HCT116 (cell line): ENCODE measurements around the gene NEUROD6. TPM values are rescaled to one million over a fixed set of nuclear protein-coding genes. Genes with fewer than 3 reads are reported as not detected.

ENCODE experiments used
- ATAC-seq: fragments of 200-7000 bp; cut with Tn5 transposase; 2 replicates; pipeline ENCODE4 v1.9.1; 2020; ENCODE audit warnings: mild to moderate bottlenecking, moderate library complexity
- BruUV-seq: library from RNA; stranded (reverse); fragments of 400-500 nt; replicated peaks from 2 replicates; lab custom pipeline; 2021; lab: Mats Ljungman, UMichigan
- CTCF ChIA-PET: fragments of 300-600 bp; sonication (Branson Sonifier 250); formaldehyde crosslinking; loops from one replicate; lab custom pipeline; 2021; ENCODE audit warnings: antibody characterized with exemption; lab: Charles Lee
- POLR2A ChIA-PET: fragments of 300-600, 350-600 bp; sonication (Branson Sonifier 250); formaldehyde crosslinking; loops from one replicate; lab custom pipeline; 2021; ENCODE audit warnings: antibody characterized with exemption; lab: Charles Lee
- RAD21 ChIA-PET, 2 experiments: fragments of 300-600 bp; sonication (Branson Sonifier 250); formaldehyde crosslinking; loops; one replicate each; lab custom pipeline; 2023; ENCODE audit warnings: low total read pairs in 2 of 2; ENCODE audit not compliant: uncharacterized antibody in 2 of 2, unreplicated experiment in 2 of 2, low non-redundant PET in 1 of 2; lab: Charles Lee
- DNase-seq: peaks from one replicate; pipeline ENCODE4 v3.0.0-alpha.2; 2010; ENCODE audit warnings: low read depth, low spot score
- H2AFZ ChIP-seq: fragments of 200-600 bp; shearing (Covaris generic), sonication (generic); 2 replicates; pipeline ENCODE4 v1.6.1; 2017; ENCODE audit warnings: low read depth, mixed run types, mixed read lengths, antibody characterized with exemption, low read length; ENCODE audit not compliant: poor library complexity, severe bottlenecking
- H3K27ac ChIP-seq: 2 replicates; pipeline ENCODE4 v1.5.1; 2012; ENCODE audit warnings: low read depth, low read length
- H3K27me3 ChIP-seq: fragments of 200-600 bp; sonication (generic); 2 replicates; pipeline ENCODE4 v1.6.1; 2016; ENCODE audit warnings: mixed run types, low read length, mixed read lengths; ENCODE audit not compliant: insufficient read depth
- H3K36me3 ChIP-seq, 2 experiments: fragments of 200-500 bp in 1 of 2; fragments of 200-600 bp in 1 of 2; sonication (Bioruptor generic) in 1 of 2; sonication (generic) in 1 of 2; 2 replicates each; pipeline versions ENCODE4 v1.5.1 to v1.6.1; 2014 to 2016; ENCODE audit warnings: low read length in 2 of 2, inconsistent platforms in 1 of 2, mixed read lengths in 1 of 2, mixed run types in 1 of 2; ENCODE audit not compliant: insufficient read depth in 2 of 2, control insufficient read depth in 1 of 2
- H3K4me1 ChIP-seq, 2 experiments: fragments of 200-600 bp in 1 of 2; sonication (generic) in 1 of 2; 2 replicates each; pipeline versions ENCODE4 v1.5.1 to v1.6.1; 2012 to 2017; ENCODE audit warnings: low read length in 2 of 2, inconsistent platforms in 1 of 2, mild to moderate bottlenecking in 1 of 2, mixed read lengths in 1 of 2, mixed run types in 1 of 2, moderate library complexity in 1 of 2; ENCODE audit not compliant: insufficient read depth in 2 of 2, control insufficient read depth in 1 of 2
- H3K4me2 ChIP-seq: fragments of 200-600 bp; sonication (generic); 2 replicates; pipeline ENCODE4 v1.6.1; 2017; ENCODE audit warnings: mixed run types, low read length, mixed read lengths
- H3K4me3 ChIP-seq, 2 experiments: fragments of 200-600 bp in 1 of 2; sonication (generic) in 1 of 2; replicated peaks in 1 of 2; 2 replicates each; pipeline ENCODE4 v1.5.1; 2011 to 2016; ENCODE audit warnings: low read length in 2 of 2, control low read depth in 1 of 2, low read depth in 1 of 2, mild to moderate bottlenecking in 1 of 2, mixed read lengths in 1 of 2, mixed run types in 1 of 2
- H3K79me2 ChIP-seq: fragments of 200-600 bp; sonication (generic); 2 replicates; pipeline ENCODE4 v1.6.1; 2017; ENCODE audit warnings: mild to moderate bottlenecking, mixed run types, low read length, moderate library complexity, mixed read lengths; ENCODE audit not compliant: insufficient read depth
- H3K9ac ChIP-seq: fragments of 200-600 bp; sonication (generic); 2 replicates; pipeline ENCODE4 v1.6.1; 2016; ENCODE audit warnings: low read length, mixed read lengths
- H3K9me2 ChIP-seq: fragments of 200-600 bp; sonication (generic), shearing (Covaris generic); 2 replicates; pipeline ENCODE4 v1.6.1; 2017; ENCODE audit warnings: mixed run types, mild to moderate bottlenecking, moderate library complexity; ENCODE audit not compliant: insufficient read depth
- H3K9me3 ChIP-seq, 2 experiments: fragments of 200-500 bp in 1 of 2; fragments of 200-600 bp in 1 of 2; sonication (Bioruptor generic) in 1 of 2; sonication (generic) in 1 of 2; 2 replicates each; pipeline ENCODE4 v1.6.1; 2014 to 2017; ENCODE audit warnings: low read length in 2 of 2, mixed read lengths in 2 of 2, inconsistent platforms in 1 of 2, low read depth in 1 of 2, mild to moderate bottlenecking in 1 of 2, mixed run types in 1 of 2, moderate library complexity in 1 of 2; ENCODE audit not compliant: control insufficient read depth in 1 of 2, insufficient read depth in 1 of 2
- H4K20me1 ChIP-seq: fragments of 200-600 bp; sonication (generic), shearing (Covaris generic); 2 replicates; pipeline ENCODE4 v1.6.1; 2017; ENCODE audit warnings: mixed run types, mild to moderate bottlenecking, moderate library complexity; ENCODE audit not compliant: insufficient read depth
- CBX3 ChIP-seq: IDR thresholded peaks from 2 replicates; pipeline ENCODE4 v1.6.1; 2012; ENCODE audit warnings: low read depth
- CEBPB ChIP-seq: IDR thresholded peaks from 2 replicates; pipeline ENCODE4 v1.6.1; 2012; ENCODE audit warnings: low read depth
- EGR1 ChIP-seq: IDR thresholded peaks from 2 replicates; pipeline ENCODE4 v1.6.1; 2012; ENCODE audit warnings: low read depth
- ELF1 ChIP-seq: IDR thresholded peaks from 2 replicates; pipeline ENCODE4 v1.6.1; 2012; ENCODE audit warnings: low read depth, borderline replicate concordance
- EZH2 ChIP-seq: fragments of 200-600 bp; sonication (generic); IDR thresholded peaks from 2 replicates; pipeline ENCODE4 v1.6.1; 2017; ENCODE audit warnings: antibody characterized with exemption, mixed run types
- EZH2phosphoT487 ChIP-seq: fragments of 200-600 bp; IDR thresholded peaks from 2 replicates; pipeline ENCODE4 v1.6.1; 2018; ENCODE audit warnings: antibody characterized with exemption, borderline replicate concordance
- JUND ChIP-seq: IDR thresholded peaks from 2 replicates; pipeline ENCODE4 v1.6.1; 2012
- POLR2A ChIP-seq: IDR thresholded peaks from 2 replicates; pipeline ENCODE4 v1.7.0; 2011; ENCODE audit warnings: borderline replicate concordance; ENCODE audit not compliant: insufficient read depth, insufficient read length; ENCODE audit errors: extremely low read depth
- RAD21 ChIP-seq: IDR thresholded peaks from 2 replicates; pipeline ENCODE4 v1.6.1; 2012; ENCODE audit warnings: low read depth, mild to moderate bottlenecking
- SP1 ChIP-seq: IDR thresholded peaks from 2 replicates; pipeline ENCODE4 v1.6.1; 2012; ENCODE audit warnings: low read depth
- SRF ChIP-seq: IDR thresholded peaks from 2 replicates; pipeline ENCODE4 v1.6.1; 2012; ENCODE audit warnings: low read depth
- TCF7L2 ChIP-seq: IDR thresholded peaks from 2 replicates; pipeline ENCODE4 v1.7.0; 2011; ENCODE audit warnings: borderline replicate concordance, inconsistent platforms; ENCODE audit not compliant: insufficient read depth, insufficient read length; ENCODE audit errors: extremely low read depth
- ZNF274 ChIP-seq: fragments of 200-500 bp; sonication (Bioruptor generic); IDR thresholded peaks from 2 replicates; pipeline ENCODE4 v1.6.1; 2014; ENCODE audit warnings: mild to moderate bottlenecking, low read depth, low read length, inconsistent platforms
- intact Hi-C: fragments of 100-400 bp; cut with micrococcal nuclease; formaldehyde crosslinking; loops from 2 replicates; pipeline ENCODE4 v1.10.0; 2022
- total RNA-seq: library from RNA; stranded (reverse); gene quantifications from one replicate; pipeline ENCODE4 v1.2.1, GENCODE V29; 2021; ENCODE audit not compliant: unreplicated experiment
- TF ChIP-seq, protein P1 (sequence below): IDR thresholded peaks from 2 replicates; pipeline ENCODE4 v1.6.1; 2012
- TF ChIP-seq, protein P2 (sequence below): IDR thresholded peaks from 2 replicates; pipeline ENCODE4 v1.6.1; 2012; ENCODE audit warnings: low read depth
- TF ChIP-seq, protein P3 (sequence below): IDR thresholded peaks from 2 replicates; pipeline ENCODE4 v1.6.1; 2011; ENCODE audit warnings: mild to moderate bottlenecking, low read length, moderate library complexity; ENCODE audit not compliant: insufficient replicate concordance; ENCODE audit errors: extremely low read depth
- TF ChIP-seq, protein P4 (sequence below): IDR thresholded peaks from 2 replicates; pipeline ENCODE4 v1.6.1; 2012

Gene NEUROD6
- total RNA-seq, 1 experiment from 2014 or later, result not detected

DNA sequence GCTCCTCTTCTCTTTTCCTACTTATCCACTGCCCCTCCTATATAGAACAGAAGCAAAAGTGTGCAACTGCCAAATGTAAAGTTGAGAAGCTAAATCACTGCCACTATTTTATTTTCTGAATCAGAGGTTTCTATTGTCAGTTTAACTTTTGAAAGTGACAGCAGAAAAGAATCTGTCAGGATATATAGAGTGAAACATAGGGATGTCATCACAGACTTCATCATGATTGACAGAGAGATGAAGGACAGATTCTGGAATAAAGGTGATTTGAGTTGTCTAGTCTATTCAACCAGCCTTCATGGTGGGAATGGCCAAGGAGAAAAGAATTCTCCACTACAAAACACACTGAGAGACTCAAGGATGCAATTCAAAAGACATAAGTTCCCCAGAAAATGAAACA, 19.9 kb downstream of the NEUROD6 start:
- ATAC-seq (no peak), DNase-seq (no peak)
- Histone ChIP-seq H3K36me3 (no peaks in the 10 kb centered on the region), H3K4me3 (no peak overlapping the region), H3K9me2 (no peaks in the 10 kb centered on the region), H3K27me3 (peaks cover 9% of the 10 kb centered on the region; the same call in 1 of the 2 replicates), H3K9me3 (no peaks in the 10 kb centered on the region), H2AFZ (no peak overlapping the region), H3K4me2 (no peak overlapping the region), H3K79me2 (no peaks in the 10 kb centered on the region), H3K9ac (no peak overlapping the region), H4K20me1 (no peaks in the 10 kb centered on the region; the same call in 1 of the 2 replicates), H3K27ac (no peak overlapping the region), H3K4me1 (no peaks in the 10 kb centered on the region)
- ChIA-PET CTCF (no interaction called here), RAD21 (no interaction called here), POLR2A (no interaction called here)
- intact Hi-C loops, result no loop called here
- TF ChIP-seq EZH2 (no peak), ZNF274 (no peak), CBX3 (no peak), EZH2phosphoT487 (no peak), JUND (no peak), POLR2A (no peak), TCF7L2 (no peak), SP1 (no peak), SRF (no peak), ELF1 (no peak), RAD21 (no peak), EGR1 (no peak), CEBPB (no peak)
- TF ChIP-seq, protein P1, sequence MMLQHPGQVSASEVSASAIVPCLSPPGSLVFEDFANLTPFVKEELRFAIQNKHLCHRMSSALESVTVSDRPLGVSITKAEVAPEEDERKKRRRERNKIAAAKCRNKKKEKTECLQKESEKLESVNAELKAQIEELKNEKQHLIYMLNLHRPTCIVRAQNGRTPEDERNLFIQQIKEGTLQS, result no peak
- TF ChIP-seq, protein P2, sequence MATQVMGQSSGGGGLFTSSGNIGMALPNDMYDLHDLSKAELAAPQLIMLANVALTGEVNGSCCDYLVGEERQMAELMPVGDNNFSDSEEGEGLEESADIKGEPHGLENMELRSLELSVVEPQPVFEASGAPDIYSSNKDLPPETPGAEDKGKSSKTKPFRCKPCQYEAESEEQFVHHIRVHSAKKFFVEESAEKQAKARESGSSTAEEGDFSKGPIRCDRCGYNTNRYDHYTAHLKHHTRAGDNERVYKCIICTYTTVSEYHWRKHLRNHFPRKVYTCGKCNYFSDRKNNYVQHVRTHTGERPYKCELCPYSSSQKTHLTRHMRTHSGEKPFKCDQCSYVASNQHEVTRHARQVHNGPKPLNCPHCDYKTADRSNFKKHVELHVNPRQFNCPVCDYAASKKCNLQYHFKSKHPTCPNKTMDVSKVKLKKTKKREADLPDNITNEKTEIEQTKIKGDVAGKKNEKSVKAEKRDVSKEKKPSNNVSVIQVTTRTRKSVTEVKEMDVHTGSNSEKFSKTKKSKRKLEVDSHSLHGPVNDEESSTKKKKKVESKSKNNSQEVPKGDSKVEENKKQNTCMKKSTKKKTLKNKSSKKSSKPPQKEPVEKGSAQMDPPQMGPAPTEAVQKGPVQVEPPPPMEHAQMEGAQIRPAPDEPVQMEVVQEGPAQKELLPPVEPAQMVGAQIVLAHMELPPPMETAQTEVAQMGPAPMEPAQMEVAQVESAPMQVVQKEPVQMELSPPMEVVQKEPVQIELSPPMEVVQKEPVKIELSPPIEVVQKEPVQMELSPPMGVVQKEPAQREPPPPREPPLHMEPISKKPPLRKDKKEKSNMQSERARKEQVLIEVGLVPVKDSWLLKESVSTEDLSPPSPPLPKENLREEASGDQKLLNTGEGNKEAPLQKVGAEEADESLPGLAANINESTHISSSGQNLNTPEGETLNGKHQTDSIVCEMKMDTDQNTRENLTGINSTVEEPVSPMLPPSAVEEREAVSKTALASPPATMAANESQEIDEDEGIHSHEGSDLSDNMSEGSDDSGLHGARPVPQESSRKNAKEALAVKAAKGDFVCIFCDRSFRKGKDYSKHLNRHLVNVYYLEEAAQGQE, result no peak
- TF ChIP-seq, protein P3, sequence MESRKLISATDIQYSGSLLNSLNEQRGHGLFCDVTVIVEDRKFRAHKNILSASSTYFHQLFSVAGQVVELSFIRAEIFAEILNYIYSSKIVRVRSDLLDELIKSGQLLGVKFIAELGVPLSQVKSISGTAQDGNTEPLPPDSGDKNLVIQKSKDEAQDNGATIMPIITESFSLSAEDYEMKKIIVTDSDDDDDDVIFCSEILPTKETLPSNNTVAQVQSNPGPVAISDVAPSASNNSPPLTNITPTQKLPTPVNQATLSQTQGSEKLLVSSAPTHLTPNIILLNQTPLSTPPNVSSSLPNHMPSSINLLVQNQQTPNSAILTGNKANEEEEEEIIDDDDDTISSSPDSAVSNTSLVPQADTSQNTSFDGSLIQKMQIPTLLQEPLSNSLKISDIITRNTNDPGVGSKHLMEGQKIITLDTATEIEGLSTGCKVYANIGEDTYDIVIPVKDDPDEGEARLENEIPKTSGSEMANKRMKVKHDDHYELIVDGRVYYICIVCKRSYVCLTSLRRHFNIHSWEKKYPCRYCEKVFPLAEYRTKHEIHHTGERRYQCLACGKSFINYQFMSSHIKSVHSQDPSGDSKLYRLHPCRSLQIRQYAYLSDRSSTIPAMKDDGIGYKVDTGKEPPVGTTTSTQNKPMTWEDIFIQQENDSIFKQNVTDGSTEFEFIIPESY, result no peak
- TF ChIP-seq, protein P4, sequence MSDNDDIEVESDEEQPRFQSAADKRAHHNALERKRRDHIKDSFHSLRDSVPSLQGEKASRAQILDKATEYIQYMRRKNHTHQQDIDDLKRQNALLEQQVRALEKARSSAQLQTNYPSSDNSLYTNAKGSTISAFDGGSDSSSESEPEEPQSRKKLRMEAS, result no peak
- BruUV-seq, result no TSS peak
